NCI-H146 treated with DMSO at 0.1 percent for 48 hours (cell line): Measurements from ENCODE around the gene WTAP.
"Not testable (repeated sequence)": the region's sequence is repeated elsewhere in the genome, so short reads cannot be mapped to it uniquely, and the experiment has no call there.

ENCODE experiments used
- DNase-seq: peaks from one replicate; lab custom pipeline; 2025; ENCODE audit not compliant: unreplicated experiment; lab: John Stamatoyannopoulos, UW

The WTAP gene

DNA sequence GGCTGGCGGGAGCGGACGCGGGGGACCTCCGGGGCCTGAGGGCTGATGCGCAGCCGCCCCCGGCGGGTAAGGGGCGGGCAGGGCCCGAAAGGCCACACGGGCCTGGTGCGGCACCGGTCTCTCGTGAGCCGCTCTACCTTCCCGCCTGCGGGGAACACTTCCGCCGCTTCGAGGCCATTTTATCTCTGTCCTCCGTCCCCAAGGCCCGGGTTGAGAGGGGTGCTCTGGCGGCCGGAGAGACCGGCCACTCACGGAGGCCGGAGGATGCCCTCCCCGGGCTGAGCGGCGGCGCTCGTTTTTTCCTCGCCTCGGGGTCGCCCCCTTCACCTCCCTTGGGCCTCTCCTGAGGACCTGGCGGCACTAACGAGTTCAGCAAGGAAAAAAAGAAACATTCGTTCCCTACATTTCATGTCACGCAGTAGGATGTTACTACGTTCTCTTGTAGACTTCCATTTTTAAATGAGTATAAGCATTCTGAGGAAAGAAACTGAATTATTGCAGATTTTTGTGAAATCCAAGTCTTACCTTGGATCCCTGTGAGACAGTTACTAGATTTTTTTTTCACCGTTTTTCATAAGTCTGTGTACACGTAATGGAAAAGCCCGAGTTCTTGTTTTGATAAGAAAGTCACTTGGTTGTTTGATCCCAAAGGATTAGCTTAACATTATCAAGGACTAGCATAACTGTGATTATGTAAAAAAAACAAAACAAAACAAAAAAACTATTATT lies 575 bp downstream of the WTAP start:
- peak; percentile 48 for DNase-seq

DNA sequence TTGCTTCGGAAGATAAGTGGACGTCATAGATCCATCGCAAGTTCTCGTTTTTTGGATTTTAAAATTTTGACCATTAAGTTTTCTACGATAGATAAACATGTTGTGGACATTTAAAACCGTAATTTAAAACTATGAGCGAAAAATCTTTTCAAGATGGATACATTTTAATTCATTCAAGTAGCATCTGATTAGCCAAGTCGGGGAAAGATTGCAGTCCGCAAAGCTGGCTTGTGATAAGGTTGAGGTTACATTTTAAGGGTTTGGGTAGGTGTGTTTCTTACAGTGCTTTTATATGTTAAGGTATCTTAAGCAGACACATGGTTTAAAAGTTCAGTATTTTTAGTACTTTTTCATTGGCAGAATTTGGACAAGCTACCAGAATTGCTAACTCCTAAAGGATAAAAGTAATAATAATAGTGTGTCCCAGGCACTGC lies 1.2 kb downstream of the WTAP start:
- no peak for DNase-seq

DNA sequence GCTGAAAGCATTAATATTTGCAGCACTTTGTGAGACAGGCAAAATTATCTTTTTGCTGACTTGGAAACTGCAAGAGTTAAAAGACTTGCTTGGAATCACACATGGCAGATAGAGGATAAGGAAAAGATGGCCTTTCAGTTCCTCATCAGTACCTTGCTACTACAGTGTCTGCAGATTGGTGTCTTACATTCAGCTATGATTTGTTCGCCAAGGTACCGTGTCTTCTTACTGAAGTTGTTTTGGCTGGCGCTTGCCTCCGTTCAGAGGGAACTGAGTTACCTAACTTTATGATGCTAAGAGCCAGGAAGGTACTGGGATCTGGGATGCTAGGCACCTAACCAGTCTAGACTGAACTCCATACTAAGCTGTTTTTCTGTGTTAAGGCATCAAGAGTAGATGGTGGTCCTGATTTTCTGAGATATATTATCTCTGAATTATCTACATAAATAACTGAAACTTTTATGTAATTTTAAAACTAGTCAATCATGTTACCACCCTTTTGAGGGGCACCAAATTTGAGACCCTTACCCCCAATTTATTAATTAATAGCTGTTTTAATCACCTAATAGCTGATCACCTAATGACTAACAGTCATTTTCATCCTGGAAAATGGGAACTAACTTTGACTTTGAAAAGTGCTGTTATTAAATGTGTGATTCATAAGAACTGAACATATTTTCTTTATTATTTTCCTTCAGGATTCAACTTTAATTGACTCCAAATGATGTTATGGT lies 2.5 kb downstream of the WTAP start:
- no peak for DNase-seq

DNA sequence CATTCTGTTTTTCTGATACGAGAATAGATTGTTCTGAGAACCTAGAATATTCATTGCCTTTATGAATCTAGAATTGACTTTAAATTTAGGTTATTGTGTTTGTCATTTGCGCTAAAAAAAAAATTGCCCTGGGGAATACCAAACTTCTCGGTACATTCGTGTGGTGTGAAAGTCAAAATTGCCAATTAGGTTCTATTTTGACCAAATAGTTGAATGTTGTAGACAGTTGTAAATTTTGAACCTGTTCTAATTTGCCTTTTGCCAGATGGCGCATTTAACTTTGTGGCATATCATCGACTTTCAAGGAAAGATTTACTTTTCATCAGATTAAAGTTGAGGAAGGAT lies 3.0 kb downstream of the WTAP start:
- no peak for DNase-seq

DNA sequence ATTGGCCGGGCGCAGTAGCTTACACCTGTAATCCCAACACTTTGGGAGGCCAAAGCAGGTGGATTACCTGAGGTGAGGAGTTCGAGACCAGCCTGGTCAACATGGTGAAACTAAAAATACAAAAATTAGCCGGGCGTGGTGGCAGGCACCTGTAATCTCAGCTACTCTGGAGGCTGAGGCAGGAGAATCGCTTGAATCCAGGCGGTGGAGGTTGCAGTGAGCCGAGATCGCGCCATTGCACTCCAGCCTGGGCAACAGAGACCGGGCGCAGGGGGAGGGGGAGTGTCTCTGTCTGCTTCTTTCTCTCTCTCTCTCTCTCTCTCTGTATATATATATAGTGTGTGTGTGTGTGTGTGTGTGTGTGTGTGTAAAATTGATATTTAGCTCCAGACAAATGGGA lies 5.2 kb downstream of the WTAP start:
- not testable (repeated sequence) for DNase-seq

DNA sequence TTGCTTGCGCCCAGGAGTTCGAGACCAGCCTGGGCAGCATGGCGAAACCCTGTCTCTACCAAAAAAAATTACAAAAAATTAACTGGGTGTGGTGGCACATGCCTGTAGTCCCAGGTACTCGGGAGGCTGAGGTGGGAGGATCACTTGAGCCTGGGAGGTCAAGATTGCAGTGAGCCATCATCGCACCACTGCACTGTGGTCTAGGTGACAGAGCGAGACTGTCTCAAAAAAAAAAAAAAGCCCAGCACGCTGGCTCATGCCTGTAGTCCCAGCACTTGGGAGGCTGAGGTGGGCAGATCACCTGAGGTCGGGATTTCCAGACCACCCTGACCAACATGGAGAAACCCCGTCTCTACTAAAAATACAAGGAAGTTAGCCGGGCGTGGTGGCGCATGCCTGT lies 6.1 kb downstream of the WTAP start:
- DNase-seq: not testable (repeated sequence)

DNA sequence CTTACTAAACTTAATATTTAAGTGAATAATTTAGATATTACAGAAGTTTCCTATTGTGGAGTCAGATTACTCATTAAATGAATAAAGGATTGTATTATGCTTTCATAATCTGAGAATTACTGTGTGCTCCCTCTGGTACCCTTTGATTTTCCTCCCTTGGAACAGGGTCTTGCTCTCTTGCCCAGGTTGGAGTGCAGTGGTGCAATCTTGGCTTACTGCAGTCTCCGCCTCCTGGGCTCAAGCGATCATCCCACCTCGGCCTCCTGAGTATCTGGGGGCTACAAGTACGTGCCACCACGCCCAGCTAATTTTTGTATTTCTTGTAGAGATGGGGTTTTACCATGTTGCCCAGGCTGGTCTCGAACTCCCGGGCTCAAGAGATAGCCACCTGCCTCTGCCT lies 9.6 kb downstream of the WTAP start:
- DNase-seq: no peak

DNA sequence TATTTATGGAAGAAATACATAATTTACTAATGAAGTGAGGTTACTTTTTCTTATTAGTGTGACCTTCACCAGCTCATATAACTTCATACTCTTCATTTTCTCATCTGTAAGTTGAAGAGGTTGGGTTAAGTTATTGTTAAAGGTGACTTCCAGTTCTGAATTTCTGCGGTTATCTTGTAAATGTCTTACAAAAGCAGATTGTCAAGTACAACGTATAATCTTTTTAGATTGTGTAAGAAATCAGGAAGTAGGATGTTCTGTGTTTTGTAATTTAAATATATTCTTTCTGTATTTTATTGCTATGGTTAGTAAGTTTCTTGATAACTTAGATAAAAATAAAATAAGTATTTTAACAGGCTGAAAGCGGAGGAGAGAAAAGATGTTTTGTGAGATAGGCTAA lies 12.0 kb downstream of the WTAP start:
- no peak for DNase-seq

DNA sequence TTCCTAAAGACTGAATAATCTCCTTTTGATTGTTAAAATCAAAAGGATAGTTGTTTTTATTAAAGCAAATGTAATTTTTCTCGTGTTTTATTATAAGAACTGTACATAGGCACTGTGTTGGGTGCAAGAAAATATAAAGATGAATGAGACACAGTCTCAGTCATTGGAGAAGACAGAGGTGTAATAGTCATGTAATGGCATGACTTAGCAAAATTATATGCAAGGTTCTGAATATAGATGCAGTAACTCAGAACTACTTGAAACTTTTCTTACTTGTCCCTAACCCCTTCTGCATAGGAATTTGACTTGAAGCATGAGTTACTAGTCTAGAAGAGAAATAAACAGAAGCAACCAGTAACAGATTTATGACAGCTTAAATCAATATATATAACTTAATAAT lies 14.9 kb downstream of the WTAP start:
- DNase-seq: no peak

DNA sequence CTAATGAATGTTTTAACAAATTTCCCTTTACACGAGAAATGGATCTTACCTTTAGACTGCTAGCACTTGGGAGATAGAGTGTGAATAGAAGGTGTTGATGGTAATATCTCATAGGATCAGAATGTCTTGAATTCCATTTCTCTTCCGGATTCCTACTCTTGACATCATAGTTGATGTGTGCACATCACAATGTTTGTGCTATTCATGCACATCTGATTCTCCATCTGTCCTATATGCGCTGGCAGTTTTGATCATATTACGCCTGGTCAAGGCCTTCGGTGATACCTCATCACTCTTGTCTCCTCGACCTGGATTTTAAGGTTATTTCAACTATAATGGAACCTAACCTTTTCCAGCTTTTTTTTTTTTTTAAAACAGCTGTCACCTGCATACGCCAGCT lies 17.8 kb downstream of the WTAP start:
- DNase-seq: no peak

DNA sequence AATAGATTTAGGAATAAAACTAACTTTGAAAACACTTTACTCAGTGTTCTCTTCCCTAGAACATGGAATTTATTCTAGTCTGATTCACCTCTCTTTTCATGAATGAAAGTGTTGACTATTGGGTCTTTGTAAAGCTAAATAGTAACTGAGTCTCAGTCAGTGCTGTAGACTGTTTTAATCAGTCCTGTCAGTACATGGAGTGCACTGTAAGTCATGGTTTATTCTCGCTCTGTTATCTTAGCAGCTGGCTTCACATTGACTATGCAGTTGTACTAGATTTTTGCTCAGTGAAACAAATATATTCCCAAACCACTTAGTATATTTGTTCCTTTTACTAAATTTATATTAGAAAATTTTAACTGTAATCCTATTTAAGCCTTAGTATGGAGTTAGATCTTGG lies 19.5 kb downstream of the WTAP start:
- DNase-seq: no peak

DNA sequence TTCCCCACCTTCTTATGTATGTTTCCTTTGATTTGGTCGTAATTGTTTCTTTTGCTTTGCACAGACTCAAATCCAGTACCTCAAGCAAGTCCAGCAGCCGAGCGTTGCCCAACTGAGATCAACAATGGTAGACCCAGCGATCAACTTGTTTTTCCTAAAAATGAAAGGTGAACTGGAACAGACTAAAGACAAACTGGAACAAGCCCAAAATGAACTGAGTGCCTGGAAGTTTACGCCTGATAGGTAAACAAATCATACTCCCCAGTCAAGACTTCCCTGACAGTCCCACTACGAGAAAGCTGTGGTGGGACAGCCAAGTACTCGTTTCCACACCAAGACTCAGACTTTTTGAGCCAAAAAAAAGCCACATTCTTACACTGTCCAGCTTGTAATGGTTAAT lies 20.8 kb downstream of the WTAP start:
- not testable (repeated sequence) for DNase-seq

DNA sequence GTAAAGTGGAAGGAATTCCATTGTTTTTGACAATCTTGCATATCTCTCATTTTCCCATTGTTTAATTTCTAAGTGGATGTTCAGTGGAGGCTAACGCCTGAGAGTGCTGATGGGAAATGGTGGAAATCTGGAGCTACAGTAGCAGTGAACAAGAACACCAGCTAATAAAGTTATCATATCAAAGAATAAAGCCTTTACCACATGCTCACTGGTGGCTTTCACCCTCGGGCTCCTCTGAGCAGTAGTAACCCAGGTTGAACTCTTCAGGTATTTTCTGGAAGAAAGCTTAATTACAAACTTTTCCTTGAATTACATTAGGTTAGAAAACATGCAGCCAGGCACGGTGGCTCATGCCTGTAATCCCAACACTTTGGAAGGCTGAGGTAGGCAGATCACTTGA lies 24.1 kb downstream of the WTAP start:
- no peak for DNase-seq

DNA sequence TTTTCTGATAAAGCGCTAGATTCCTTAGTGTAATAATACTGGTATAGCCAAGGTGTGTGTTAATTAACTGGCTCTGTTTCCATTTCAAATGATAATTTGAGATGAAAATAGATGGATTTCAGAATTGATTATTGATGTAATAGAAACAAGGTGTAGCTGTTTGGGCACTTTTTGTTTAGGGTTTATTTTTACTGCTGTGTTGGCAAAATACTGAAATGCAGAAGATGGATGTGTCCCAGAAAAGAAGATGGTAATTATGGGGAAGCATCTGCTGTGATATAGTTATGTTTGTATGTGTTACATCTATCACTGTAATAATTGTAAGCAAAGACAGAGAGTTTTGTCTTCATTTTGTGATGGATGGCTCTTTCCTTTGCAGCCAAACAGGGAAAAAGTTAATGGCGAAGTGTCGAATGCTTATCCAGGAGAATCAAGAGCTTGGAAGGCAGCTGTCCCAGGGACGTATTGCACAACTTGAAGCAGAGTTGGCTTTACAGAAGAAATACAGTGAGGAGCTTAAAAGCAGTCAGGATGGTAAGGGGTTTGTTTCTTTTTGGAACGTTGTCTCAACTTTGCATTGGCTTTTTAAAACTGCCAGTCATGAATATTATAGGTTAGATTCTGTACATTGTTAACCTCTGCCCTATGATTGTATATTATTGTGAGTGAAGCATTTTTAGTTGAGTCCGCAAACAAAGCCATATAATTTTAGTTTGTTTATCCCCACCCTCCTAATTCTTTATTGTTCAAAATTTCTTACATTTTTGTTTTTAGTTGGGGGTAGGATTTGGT lies 26.0 kb downstream of the WTAP start:
- no peak for DNase-seq

DNA sequence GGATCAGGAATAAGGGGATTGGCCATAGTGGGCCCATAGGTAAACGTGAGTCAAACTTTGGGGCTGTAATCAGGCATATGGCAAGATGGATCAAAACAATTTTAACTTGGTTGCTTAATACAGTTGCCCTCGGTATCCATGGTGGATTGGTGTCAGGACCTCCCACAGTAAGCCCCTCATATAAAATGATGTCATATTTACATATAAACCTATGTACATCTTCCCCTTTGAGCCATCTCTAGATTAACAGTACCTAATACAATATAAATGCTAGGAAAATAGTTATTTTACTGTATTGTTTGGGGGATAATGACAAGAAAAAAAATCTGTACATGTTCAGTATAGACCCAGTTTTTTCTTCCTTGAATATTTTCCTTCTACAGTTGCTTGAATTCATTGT lies 27.1 kb downstream of the WTAP start:
- DNase-seq: no peak

DNA sequence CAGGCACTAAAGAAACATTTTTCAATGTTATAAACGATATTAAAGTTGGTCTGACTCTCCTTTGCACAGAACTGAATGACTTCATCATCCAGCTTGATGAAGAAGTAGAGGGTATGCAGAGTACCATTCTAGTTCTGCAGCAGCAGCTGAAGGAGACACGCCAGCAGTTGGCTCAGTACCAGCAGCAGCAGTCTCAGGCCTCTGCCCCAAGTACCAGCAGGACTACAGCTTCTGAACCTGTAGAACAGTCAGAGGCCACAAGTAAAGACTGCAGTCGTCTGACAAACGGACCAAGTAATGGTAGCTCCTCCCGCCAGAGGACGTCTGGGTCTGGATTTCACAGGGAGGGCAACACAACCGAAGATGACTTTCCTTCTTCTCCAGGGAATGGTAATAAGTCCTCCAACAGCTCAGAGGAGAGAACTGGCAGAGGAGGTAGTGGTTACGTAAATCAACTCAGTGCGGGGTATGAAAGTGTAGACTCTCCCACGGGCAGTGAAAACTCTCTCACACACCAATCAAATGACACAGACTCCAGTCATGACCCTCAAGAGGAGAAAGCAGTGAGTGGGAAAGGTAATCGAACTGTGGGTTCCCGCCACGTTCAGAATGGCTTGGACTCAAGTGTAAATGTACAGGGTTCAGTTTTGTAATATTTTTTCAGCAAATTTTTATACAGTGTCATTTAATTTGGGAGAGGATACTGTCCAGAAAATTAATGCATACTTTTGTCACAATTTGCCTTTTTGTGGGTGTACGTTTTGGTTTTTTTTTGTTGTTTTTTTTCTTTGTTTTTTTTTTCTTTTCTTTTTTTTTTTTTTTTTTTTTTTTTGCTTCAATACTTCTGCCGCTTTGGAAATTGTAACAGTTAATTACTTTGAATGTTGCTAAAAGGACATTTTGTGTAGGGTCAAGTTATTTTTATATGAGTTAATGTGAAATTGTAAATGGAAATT lies 27.9 kb downstream of the WTAP start:
- no peak for DNase-seq

DNA sequence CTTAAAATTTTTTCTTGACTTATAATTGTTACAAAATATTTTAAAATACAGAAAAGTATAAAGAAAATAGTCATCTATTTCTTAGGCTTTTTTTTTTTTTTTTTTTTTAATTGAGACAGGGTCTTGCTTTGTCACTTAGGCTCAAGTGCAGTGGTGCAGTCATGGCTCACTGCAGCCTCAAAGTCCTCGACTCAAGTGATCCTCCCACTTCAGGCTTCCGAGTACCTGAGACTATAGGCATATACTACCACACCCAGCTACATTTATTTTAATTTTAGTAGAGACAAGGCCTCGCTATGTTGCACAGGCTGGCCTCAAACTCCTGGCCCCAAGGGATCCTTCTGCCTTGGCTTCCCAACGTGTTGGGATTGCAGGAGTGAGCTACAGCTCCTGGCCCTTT lies 29.2 kb downstream of the WTAP start:
- no peak for DNase-seq

DNA sequence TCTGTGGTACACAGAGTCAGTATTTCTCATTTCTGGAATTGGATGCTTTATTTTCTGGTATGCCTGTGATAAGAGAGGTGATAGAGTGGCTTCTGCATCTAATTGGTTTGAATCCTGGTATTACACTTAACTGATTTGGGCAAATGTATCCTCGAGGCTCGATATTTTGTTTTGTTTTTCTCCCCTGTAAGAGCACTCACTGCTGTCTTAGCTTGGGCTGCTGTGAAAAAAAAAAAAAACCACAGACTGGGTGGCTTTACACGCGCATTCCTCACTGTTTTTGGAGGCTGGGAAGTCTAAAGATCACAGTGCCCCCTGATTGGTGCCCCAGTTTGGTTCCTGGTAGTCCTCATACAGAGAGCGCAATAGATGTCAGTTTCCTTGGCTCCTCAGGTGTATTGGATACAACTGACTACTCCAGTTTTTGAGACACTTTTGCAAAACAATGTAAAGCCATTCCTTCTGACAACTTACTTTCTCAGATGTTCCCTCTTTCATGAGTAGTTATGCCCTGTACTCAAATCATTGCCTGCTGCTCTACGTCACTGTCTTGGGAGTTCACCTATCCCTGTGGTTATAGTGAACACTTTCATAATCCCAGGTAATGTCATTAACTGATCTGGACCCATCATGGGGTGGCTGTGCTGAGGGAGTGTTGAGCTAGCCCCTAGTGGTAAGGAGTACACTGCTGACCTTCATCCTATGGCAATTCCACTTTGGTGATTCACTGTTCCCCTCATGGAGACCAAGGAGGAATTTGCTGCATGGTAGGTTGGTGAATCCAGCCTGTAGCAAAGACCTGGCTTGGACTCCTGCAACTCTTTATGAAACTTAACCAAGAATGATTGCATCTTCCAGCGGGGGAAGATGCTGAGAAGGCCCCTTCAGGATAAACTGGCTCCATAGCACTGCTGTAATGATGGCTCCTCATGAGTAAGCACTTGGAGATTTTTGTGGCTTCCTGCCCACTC lies 31.0 kb downstream of the WTAP start:
- no peak for DNase-seq

DNA sequence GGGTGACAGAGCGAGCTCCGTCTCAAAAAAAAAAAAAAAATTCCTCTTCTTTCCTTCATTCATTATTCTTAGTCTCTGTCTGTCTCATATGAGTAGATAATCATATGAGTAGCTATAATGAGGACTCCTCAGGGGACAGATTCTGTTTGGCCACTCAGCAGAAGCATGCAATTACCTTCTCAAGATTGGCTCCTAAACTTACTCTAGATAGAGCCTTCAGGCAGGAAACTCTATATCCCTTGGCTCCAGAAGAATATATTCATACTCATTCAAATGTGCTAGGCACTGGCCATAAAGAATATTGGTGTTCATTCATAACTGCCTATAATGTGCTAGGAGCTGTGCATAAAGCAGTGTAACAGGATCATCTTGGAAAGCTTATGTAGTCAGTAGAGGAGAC lies 32.3 kb downstream of the WTAP start:
- DNase-seq: no peak

DNA sequence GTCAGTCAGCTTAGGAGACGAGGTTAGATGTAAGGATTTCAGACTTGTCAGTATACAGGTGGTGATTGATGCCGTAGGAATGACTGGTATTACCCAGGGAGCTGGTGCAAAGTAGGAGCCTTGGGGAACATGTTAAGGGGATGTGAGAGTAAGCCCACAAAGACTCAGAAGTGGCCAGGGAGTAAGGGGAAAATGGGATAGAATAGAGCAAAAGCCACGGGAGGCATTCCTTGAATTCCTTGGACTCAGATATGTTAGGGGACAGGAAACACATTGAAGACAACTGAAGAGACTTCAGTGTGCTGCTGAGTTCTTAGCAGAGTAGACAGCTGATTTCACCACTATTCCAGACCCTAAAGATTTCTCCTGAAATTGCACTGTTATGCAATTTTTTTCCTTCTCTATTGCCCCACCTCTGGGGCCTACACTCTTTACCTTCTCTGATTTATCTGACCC lies 33.3 kb downstream of the WTAP start:
- DNase-seq: no peak
